HepG2 (cell line): ENCODE measurements around the gene HIPK2.

Experiments
- NFKBIZ ChIP-seq: IDR thresholded peaks from 2 replicates; pipeline ENCODE4 v1.6.1; 2018; ENCODE audit warnings: missing genetic modification reagents, missing compliant biosample characterization
- PHF20 ChIP-seq: sonication (generic); formaldehyde crosslinking; IDR thresholded peaks from 2 replicates; pipeline ENCODE4 v1.5.0; 2020; ENCODE audit warnings: mild to moderate bottlenecking, missing genetic modification reagents
- RNF2 ChIP-seq: fragments of 450-650 bp; conservative IDR thresholded peaks from 2 replicates; pipeline ENCODE4 v1.6.1; 2016; ENCODE audit warnings: low read depth
- SRSF4 ChIP-seq: fragments of 200-400 bp; formaldehyde crosslinking; IDR thresholded peaks from one replicate; pipeline ENCODE4 v1.6.1; 2018; ENCODE audit warnings: mild to moderate bottlenecking, low read depth, low read length, moderate library complexity; ENCODE audit not compliant: poor library complexity, severe bottlenecking

DNA sequence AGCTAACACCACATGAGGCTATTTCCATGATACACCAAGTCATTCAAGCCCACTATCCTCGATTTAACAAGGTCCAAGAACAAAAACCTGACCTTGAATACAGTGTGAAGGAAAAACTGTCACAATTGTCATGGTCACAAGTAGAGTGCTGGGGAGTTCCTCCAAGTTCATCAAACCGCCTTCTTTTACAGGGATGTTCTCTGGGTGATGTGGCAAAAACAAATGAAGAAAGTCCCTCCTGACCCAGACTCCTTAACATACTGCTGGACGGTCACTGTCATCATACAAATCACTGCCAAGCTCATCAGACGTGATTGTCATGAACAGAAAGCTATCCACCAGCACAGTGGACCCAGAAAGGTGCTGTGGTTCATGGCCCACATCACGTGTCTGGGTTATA lies 28.9 kb downstream of the HIPK2 start:
- TF ChIP-seq PHF20 (CRISPR knock-in tag), result no peak
- TF ChIP-seq SRSF4, result no peak
- TF ChIP-seq NFKBIZ, result no peak
- no peak for TF ChIP-seq RNF2
